Neural cell (in vitro differentiated cells): ENCODE data around the gene EPHA5. TPM values are rescaled to one million over a fixed set of nuclear protein-coding genes. Genes with fewer than 3 reads are reported as not detected.

Source experiments
- H2AFZ ChIP-seq: fragments of 200-600, 300-800 bp; sonication (generic), shearing (Covaris generic); 2 replicates; pipeline ENCODE4 v1.6.0; 2014; ENCODE audit warnings: low read depth, mild to moderate bottlenecking, antibody characterized with exemption, low read length, moderate library complexity
- H3F3A ChIP-seq: fragments of 200-600 bp; shearing (Covaris generic); 2 replicates; pipeline ENCODE4 v1.6.1; 2016; ENCODE audit warnings: mild to moderate bottlenecking, moderate library complexity, mixed read lengths, antibody characterized with exemption, low read length; ENCODE audit not compliant: insufficient read depth, poor library complexity, severe bottlenecking
- H3K27ac ChIP-seq: fragments of 200-600, 300-800 bp; sonication (generic), shearing (Covaris generic); 2 replicates; pipeline ENCODE4 v1.5.1; 2014; ENCODE audit warnings: mild to moderate bottlenecking, low read length, moderate library complexity
- H3K27me3 ChIP-seq: fragments of 300-800, 200-600 bp; sonication (generic), shearing (Covaris generic); 2 replicates; pipeline ENCODE4 v1.6.0; 2014; ENCODE audit warnings: mild to moderate bottlenecking, low read depth, low read length, moderate library complexity; ENCODE audit not compliant: insufficient read depth
- H3K36me3 ChIP-seq: fragments of 300-800, 200-600 bp; sonication (generic), shearing (Covaris generic); 2 replicates; pipeline ENCODE4 v1.5.1; 2014; ENCODE audit warnings: mild to moderate bottlenecking, antibody characterized with exemption, low read length, moderate library complexity; ENCODE audit not compliant: insufficient read depth
- H3K4me2 ChIP-seq: fragments of 300-800, 200-600 bp; sonication (generic), shearing (Covaris generic); 2 replicates; pipeline ENCODE4 v1.6.0; 2014; ENCODE audit warnings: mild to moderate bottlenecking, low read length
- H3K4me3 ChIP-seq: fragments of 300-800, 200-600 bp; sonication (generic), shearing (Covaris generic); 2 replicates; pipeline ENCODE4 v1.5.1; 2014; ENCODE audit warnings: mild to moderate bottlenecking, low read length, moderate library complexity
- H3K79me2 ChIP-seq: fragments of 200-600 bp; shearing (Covaris generic); replicated peaks from 2 replicates; pipeline ENCODE4 v1.6.0; 2014; ENCODE audit warnings: mild to moderate bottlenecking, low read length, moderate library complexity; ENCODE audit not compliant: insufficient read depth
- H3K9ac ChIP-seq: fragments of 300-800, 200-600 bp; sonication (generic), shearing (Covaris generic); 2 replicates; pipeline ENCODE4 v1.6.1; 2016; ENCODE audit warnings: mild to moderate bottlenecking, low read length, mixed read lengths
- H3K9me2 ChIP-seq: fragments of 200-600 bp; shearing (Covaris generic); 2 replicates; pipeline ENCODE4 v1.6.1; 2016; ENCODE audit warnings: mild to moderate bottlenecking, low read length, mixed read lengths; ENCODE audit not compliant: insufficient read depth
- H3K9me3 ChIP-seq: fragments of 200-600, 300-800 bp; sonication (generic), shearing (Covaris generic); 2 replicates; pipeline ENCODE4 v1.6.1; 2016; ENCODE audit warnings: mild to moderate bottlenecking, mixed run types, low read length, moderate library complexity, mixed read lengths
- H4K20me1 ChIP-seq: fragments of 200-600 bp; shearing (Covaris generic); 2 replicates; pipeline ENCODE4 v1.6.1; 2016; ENCODE audit warnings: mild to moderate bottlenecking, mixed run types; ENCODE audit not compliant: insufficient read depth
- EP300 ChIP-seq: fragments of 450-650 bp; conservative IDR thresholded peaks from 2 replicates; pipeline ENCODE4 v1.6.1; 2014; ENCODE audit warnings: antibody characterized with exemption, mild to moderate bottlenecking, moderate library complexity; ENCODE audit not compliant: poor library complexity, severe bottlenecking
- EZH2 ChIP-seq: fragments of 200-600, 300-800 bp; shearing (Covaris generic), sonication (generic); IDR thresholded peaks from 2 replicates; pipeline ENCODE4 v1.6.1; 2014; ENCODE audit warnings: antibody characterized with exemption, low read length, borderline replicate concordance, mild to moderate bottlenecking; ENCODE audit not compliant: insufficient read depth, poor library complexity, severe bottlenecking
- MXI1 ChIP-seq: fragments of 450-650 bp; conservative IDR thresholded peaks from 2 replicates; pipeline ENCODE4 v1.6.1; 2014; ENCODE audit warnings: antibody characterized with exemption, mild to moderate bottlenecking; ENCODE audit not compliant: poor library complexity, severe bottlenecking
- POLR2AphosphoS5 ChIP-seq: IDR thresholded peaks from 2 replicates; pipeline ENCODE4 v1.6.1; 2012
- RAD21 ChIP-seq: fragments of 450-650 bp; conservative IDR thresholded peaks from 2 replicates; pipeline ENCODE4 v1.6.1; 2014; ENCODE audit warnings: antibody characterized with exemption, mild to moderate bottlenecking, moderate library complexity
- SMC3 ChIP-seq: fragments of 450-650 bp; conservative IDR thresholded peaks from 2 replicates; pipeline ENCODE4 v1.6.1; 2014; ENCODE audit warnings: antibody characterized with exemption, mild to moderate bottlenecking, moderate library complexity; ENCODE audit not compliant: poor library complexity
- TAF1 ChIP-seq: IDR thresholded peaks from 2 replicates; pipeline ENCODE4 v1.6.1; 2012; ENCODE audit warnings: low read depth
- polyA plus RNA-seq: library from polyadenylated mRNA; depleted of rRNA; stranded (reverse); fragments of >200 nt; gene quantifications from 2 replicates; pipeline ENCODE4 v1.2.3, GENCODE V29; 2014
- TF ChIP-seq, protein P1 (sequence below): IDR thresholded peaks from 2 replicates; pipeline ENCODE4 v1.6.1; 2012; ENCODE audit warnings: borderline replicate concordance
- TF ChIP-seq, protein P2 (sequence below): fragments of 450-650 bp; IDR thresholded peaks from 2 replicates; pipeline ENCODE4 v1.5.1; 2014; ENCODE audit warnings: antibody characterized with exemption, mild to moderate bottlenecking, moderate library complexity; ENCODE audit not compliant: poor library complexity, severe bottlenecking

EPHA5 gene
- polyA plus RNA-seq, 1 donor from 2014 or later = 4.3 TPM

DNA sequence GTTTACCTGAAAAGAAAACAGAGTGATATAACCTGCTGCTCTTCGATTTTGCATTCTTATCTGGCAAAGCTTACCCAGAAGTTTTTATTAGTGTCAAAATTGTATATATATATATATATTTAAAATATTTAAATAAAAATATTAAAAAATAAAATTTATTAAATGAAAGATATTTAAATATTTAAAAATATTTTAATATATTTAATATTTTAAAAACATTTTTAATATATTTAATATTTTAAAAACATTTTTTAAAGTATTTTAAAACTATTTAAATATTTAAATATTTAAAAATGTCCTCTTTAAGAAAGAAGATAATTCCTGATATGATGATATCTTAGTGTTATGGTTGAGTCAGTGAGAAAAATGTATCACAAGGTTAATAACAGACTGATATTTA is 317.2 kb downstream of the EPHA5 start:
- TF ChIP-seq EZH2 = no peak
- no peak for TF ChIP-seq MXI1
- no peak for TF ChIP-seq EP300
- TF ChIP-seq, protein P1, sequence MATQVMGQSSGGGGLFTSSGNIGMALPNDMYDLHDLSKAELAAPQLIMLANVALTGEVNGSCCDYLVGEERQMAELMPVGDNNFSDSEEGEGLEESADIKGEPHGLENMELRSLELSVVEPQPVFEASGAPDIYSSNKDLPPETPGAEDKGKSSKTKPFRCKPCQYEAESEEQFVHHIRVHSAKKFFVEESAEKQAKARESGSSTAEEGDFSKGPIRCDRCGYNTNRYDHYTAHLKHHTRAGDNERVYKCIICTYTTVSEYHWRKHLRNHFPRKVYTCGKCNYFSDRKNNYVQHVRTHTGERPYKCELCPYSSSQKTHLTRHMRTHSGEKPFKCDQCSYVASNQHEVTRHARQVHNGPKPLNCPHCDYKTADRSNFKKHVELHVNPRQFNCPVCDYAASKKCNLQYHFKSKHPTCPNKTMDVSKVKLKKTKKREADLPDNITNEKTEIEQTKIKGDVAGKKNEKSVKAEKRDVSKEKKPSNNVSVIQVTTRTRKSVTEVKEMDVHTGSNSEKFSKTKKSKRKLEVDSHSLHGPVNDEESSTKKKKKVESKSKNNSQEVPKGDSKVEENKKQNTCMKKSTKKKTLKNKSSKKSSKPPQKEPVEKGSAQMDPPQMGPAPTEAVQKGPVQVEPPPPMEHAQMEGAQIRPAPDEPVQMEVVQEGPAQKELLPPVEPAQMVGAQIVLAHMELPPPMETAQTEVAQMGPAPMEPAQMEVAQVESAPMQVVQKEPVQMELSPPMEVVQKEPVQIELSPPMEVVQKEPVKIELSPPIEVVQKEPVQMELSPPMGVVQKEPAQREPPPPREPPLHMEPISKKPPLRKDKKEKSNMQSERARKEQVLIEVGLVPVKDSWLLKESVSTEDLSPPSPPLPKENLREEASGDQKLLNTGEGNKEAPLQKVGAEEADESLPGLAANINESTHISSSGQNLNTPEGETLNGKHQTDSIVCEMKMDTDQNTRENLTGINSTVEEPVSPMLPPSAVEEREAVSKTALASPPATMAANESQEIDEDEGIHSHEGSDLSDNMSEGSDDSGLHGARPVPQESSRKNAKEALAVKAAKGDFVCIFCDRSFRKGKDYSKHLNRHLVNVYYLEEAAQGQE = no peak
- no peak for TF ChIP-seq TAF1
- TF ChIP-seq RAD21 = no peak
- no peak for TF ChIP-seq POLR2AphosphoS5
- no peak for TF ChIP-seq SMC3
- no peaks in the 10 kb centered on the region for H3K9me2 ChIP-seq

DNA sequence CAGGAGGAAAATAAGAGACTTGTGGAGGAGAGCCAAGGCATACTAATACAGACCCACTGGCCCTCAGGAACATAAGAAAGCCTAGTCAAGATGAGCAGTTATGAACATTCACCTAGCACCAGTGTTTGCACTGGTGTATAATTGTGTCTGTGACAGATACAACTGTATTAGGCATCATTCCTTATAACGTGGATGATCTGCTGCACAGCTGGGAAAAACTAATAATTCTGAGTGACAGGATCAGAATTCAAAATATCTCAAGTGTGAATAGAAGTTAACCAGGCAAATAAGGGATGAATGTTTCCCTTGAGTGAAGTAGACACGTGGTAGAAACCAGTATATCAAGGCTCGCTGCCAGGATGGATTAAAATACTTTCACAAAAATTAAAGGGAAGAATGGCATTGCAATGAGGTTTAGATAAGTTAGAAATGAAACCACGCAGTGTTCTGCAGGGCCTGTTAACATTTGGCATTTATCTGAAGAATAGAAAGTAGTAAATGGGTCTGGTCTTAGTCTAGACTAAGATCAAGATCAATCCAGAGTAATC is 325.9 kb downstream of the EPHA5 start:
- Histone ChIP-seq H3K4me3 (no peak overlapping the region), H3K27me3 (no peaks in the 10 kb centered on the region), H3K36me3 (no peaks in the 10 kb centered on the region), H3K4me2 (no peak overlapping the region), H4K20me1 (no peaks in the 10 kb centered on the region), H3K79me2 (no peaks in the 10 kb centered on the region), H3K27ac (no peak overlapping the region), H3K9me3 (no peaks in the 10 kb centered on the region), H3F3A (no peaks in the 10 kb centered on the region), H3K9ac (no peak overlapping the region), H2AFZ (no peak overlapping the region), H3K9me2 (no peaks in the 10 kb centered on the region)
- TF ChIP-seq EP300 (peak; percentile 48), POLR2AphosphoS5 (peak; percentile 54), TAF1 (no peak), MXI1 (no peak), SMC3 (no peak), RAD21 (no peak), EZH2 (no peak)
- TF ChIP-seq, protein P2, sequence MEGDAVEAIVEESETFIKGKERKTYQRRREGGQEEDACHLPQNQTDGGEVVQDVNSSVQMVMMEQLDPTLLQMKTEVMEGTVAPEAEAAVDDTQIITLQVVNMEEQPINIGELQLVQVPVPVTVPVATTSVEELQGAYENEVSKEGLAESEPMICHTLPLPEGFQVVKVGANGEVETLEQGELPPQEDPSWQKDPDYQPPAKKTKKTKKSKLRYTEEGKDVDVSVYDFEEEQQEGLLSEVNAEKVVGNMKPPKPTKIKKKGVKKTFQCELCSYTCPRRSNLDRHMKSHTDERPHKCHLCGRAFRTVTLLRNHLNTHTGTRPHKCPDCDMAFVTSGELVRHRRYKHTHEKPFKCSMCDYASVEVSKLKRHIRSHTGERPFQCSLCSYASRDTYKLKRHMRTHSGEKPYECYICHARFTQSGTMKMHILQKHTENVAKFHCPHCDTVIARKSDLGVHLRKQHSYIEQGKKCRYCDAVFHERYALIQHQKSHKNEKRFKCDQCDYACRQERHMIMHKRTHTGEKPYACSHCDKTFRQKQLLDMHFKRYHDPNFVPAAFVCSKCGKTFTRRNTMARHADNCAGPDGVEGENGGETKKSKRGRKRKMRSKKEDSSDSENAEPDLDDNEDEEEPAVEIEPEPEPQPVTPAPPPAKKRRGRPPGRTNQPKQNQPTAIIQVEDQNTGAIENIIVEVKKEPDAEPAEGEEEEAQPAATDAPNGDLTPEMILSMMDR = no peak
- TF ChIP-seq, protein P1 = peak; percentile 92

More for the DNA sequence above, 317.2 kb downstream of the EPHA5 start:
- no peaks in the 10 kb centered on the region for H3K36me3 ChIP-seq
- no peaks in the 10 kb centered on the region for H3K79me2 ChIP-seq
- no peak overlapping the region for H3K27ac ChIP-seq
- no peaks in the 10 kb centered on the region for H3K27me3 ChIP-seq
- no peak overlapping the region for H3K9ac ChIP-seq
- peaks cover 3% of the 10 kb centered on the region for H3F3A ChIP-seq
- H4K20me1 ChIP-seq = no peaks in the 10 kb centered on the region
- H3K9me3 ChIP-seq = no peaks in the 10 kb centered on the region
- H2AFZ ChIP-seq = no peak overlapping the region
- H3K4me2 ChIP-seq = no peak overlapping the region
- H3K4me3 ChIP-seq = no peak overlapping the region
